K562 (cell line): ENCODE measurements around the gene GADD45B. TPM values are rescaled to one million over a fixed set of nuclear protein-coding genes. Genes with fewer than 3 reads are reported as not detected.

Source experiments
- COPS2 ChIP-seq: fragments of 450-650 bp; conservative IDR thresholded peaks from 2 replicates; pipeline ENCODE4 v1.6.1; 2016; ENCODE audit warnings: mild to moderate bottlenecking, moderate library complexity
- CREBBP ChIP-seq: IDR thresholded peaks from one replicate; pipeline ENCODE4 v1.6.1; 2012; ENCODE audit warnings: low read depth, mild to moderate bottlenecking, control low read depth, inconsistent platforms, low read length
- ESRRA ChIP-seq: fragments of 450-650 bp; IDR thresholded peaks from 2 replicates; pipeline ENCODE4 v1.6.1; 2014; ENCODE audit warnings: low read depth, mild to moderate bottlenecking, moderate library complexity, borderline replicate concordance
- HMG20B ChIP-seq: fragments of 250-450 bp; sonication (Bioruptor Pico); IDR thresholded peaks from 2 replicates; pipeline ENCODE4 v1.5.0; 2021; ENCODE audit warnings: mild to moderate bottlenecking
- JUN ChIP-seq, 2 experiments: sonication (generic) in 1 of 2; formaldehyde crosslinking in 1 of 2; IDR thresholded peaks; 2 replicates each; pipeline versions ENCODE4 v1.6.1 to v1.8.0; 2012 to 2022; ENCODE audit warnings: borderline replicate concordance in 2 of 2, mild to moderate bottlenecking in 2 of 2, improper control_type of control experiment in 1 of 2, low read depth in 1 of 2, low read length in 1 of 2, missing genetic modification reagents in 1 of 2
- KAT8 ChIP-seq: fragments of 450-650 bp; IDR thresholded peaks from 2 replicates; pipeline ENCODE4 v1.6.1; 2016; ENCODE audit warnings: low read depth, mild to moderate bottlenecking
- MYC ChIP-seq, 2 experiments: fragments of 250-450 bp in 1 of 2; sonication (Bioruptor Pico) in 1 of 2; IDR thresholded peaks; 2 replicates each; pipeline versions ENCODE4 v1.5.1 to v1.6.1; 2012 to 2021; ENCODE audit warnings: low read depth in 2 of 2, borderline replicate concordance in 1 of 2, improper control_type of control experiment in 1 of 2, low read length in 1 of 2, mild to moderate bottlenecking in 1 of 2, moderate library complexity in 1 of 2
- SMAD4 ChIP-seq: fragments of 250-450 bp; sonication (Bioruptor Pico); conservative IDR thresholded peaks from 2 replicates; pipeline ENCODE4 v1.8.0; 2021; ENCODE audit warnings: inconsistent platforms, mild to moderate bottlenecking, moderate library complexity
- U2AF1 ChIP-seq: fragments of 200-400 bp; formaldehyde crosslinking; optimal IDR thresholded peaks from 2 replicates; pipeline ENCODE3; 2017; ENCODE audit warnings: mild to moderate bottlenecking, low read depth, low read length, moderate library complexity
- ZNF316 ChIP-seq: fragments of 450-650 bp; IDR thresholded peaks from 2 replicates; pipeline ENCODE4 v1.6.1; 2016
- polyA plus RNA-seq, 8 experiments: library from polyadenylated mRNA; depleted of rRNA in 4 of 8; stranded (reverse) in 5 of 8; unstranded in 3 of 8; fragments of >200 nt; fragmentation: Nextera tagmentation in 2 of 8; fragmentation: Illumina TruSeq in 1 of 8; extraction: Ambion mirVana in 2 of 8; extraction: Trizol in 1 of 8; gene quantifications; 2 replicates each; pipeline versions ENCODE4 v1.2.1 to v1.2.3, GENCODE V29; 2011 to 2014; ENCODE audit warnings: inconsistent platforms in 1 of 8, missing spikeins in 1 of 8
- total RNA-seq, 7 experiments: library from RNA; depleted of rRNA in 6 of 7; stranded (reverse); fragments of >200 nt in 6 of 7; fragmentation: Illumina TruSeq in 2 of 7; extraction: Trizol in 2 of 7; gene quantifications; 2 replicates each; pipeline versions ENCODE4 v1.2.1 to v1.2.3, GENCODE V29; 2011 to 2021; ENCODE audit warnings: low replicate concordance in 1 of 7
- TF ChIP-seq, protein P1 (sequence below): fragments of 450-650 bp; IDR thresholded peaks from 2 replicates; pipeline ENCODE4 v1.6.1; 2016; ENCODE audit warnings: mild to moderate bottlenecking, moderate library complexity
- TF ChIP-seq, protein P2 (sequence below): fragments of 450-650 bp; IDR thresholded peaks from 2 replicates; pipeline ENCODE4 v1.6.1; 2016; ENCODE audit warnings: low read depth, mild to moderate bottlenecking, moderate library complexity

Gene GADD45B
- total and polyA plus RNA-seq, 9 of the 15 experiments (the other 6 are each of a cell fraction or from before 2014, with no cell fraction given) = 0.06 to 4.1 (median 2.1) TPM

DNA sequence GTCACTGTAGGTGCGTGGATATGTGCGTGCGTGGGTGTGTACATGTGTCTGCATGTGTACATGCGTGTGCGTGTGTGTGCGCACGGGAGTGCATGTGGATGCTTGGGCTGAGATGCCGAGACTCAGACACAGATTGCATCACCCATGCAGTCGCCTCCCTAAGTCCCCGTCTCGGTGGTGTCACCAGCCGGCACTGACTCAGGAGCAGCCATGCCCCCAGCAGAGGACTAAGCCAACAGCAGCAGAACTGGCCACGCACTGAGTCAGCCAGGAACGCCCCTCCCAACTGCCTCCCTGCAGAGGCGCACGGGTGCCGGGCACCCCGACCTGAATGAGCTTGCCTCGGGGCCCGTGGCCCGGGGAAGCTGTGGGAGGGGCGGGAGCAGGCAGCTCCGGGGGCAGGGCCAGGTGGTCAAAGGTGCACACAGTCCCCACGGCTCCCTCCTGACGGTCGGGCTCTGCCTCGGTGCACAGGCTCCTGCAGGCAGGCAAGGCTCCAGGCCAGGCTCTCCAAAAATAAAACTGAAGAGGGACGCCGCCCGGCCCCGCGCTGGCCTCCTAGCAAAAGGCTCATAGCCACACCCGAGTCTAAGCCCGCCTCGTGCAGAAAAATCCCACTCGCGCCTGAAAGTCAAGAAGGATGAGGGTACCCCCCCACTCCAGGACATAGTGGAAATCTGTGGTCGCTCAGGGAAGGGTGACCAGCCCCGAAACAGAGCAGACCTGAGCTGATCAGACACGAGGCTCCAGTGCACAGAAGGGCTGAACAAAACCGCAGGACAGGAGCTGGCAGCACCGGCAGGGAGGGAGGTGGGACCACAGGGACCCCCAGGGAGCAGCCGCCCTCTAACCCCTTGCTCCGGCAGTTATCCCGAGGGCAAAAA lies 49.2 kb downstream of the GADD45B start (continued):
- TF ChIP-seq, protein P1, sequence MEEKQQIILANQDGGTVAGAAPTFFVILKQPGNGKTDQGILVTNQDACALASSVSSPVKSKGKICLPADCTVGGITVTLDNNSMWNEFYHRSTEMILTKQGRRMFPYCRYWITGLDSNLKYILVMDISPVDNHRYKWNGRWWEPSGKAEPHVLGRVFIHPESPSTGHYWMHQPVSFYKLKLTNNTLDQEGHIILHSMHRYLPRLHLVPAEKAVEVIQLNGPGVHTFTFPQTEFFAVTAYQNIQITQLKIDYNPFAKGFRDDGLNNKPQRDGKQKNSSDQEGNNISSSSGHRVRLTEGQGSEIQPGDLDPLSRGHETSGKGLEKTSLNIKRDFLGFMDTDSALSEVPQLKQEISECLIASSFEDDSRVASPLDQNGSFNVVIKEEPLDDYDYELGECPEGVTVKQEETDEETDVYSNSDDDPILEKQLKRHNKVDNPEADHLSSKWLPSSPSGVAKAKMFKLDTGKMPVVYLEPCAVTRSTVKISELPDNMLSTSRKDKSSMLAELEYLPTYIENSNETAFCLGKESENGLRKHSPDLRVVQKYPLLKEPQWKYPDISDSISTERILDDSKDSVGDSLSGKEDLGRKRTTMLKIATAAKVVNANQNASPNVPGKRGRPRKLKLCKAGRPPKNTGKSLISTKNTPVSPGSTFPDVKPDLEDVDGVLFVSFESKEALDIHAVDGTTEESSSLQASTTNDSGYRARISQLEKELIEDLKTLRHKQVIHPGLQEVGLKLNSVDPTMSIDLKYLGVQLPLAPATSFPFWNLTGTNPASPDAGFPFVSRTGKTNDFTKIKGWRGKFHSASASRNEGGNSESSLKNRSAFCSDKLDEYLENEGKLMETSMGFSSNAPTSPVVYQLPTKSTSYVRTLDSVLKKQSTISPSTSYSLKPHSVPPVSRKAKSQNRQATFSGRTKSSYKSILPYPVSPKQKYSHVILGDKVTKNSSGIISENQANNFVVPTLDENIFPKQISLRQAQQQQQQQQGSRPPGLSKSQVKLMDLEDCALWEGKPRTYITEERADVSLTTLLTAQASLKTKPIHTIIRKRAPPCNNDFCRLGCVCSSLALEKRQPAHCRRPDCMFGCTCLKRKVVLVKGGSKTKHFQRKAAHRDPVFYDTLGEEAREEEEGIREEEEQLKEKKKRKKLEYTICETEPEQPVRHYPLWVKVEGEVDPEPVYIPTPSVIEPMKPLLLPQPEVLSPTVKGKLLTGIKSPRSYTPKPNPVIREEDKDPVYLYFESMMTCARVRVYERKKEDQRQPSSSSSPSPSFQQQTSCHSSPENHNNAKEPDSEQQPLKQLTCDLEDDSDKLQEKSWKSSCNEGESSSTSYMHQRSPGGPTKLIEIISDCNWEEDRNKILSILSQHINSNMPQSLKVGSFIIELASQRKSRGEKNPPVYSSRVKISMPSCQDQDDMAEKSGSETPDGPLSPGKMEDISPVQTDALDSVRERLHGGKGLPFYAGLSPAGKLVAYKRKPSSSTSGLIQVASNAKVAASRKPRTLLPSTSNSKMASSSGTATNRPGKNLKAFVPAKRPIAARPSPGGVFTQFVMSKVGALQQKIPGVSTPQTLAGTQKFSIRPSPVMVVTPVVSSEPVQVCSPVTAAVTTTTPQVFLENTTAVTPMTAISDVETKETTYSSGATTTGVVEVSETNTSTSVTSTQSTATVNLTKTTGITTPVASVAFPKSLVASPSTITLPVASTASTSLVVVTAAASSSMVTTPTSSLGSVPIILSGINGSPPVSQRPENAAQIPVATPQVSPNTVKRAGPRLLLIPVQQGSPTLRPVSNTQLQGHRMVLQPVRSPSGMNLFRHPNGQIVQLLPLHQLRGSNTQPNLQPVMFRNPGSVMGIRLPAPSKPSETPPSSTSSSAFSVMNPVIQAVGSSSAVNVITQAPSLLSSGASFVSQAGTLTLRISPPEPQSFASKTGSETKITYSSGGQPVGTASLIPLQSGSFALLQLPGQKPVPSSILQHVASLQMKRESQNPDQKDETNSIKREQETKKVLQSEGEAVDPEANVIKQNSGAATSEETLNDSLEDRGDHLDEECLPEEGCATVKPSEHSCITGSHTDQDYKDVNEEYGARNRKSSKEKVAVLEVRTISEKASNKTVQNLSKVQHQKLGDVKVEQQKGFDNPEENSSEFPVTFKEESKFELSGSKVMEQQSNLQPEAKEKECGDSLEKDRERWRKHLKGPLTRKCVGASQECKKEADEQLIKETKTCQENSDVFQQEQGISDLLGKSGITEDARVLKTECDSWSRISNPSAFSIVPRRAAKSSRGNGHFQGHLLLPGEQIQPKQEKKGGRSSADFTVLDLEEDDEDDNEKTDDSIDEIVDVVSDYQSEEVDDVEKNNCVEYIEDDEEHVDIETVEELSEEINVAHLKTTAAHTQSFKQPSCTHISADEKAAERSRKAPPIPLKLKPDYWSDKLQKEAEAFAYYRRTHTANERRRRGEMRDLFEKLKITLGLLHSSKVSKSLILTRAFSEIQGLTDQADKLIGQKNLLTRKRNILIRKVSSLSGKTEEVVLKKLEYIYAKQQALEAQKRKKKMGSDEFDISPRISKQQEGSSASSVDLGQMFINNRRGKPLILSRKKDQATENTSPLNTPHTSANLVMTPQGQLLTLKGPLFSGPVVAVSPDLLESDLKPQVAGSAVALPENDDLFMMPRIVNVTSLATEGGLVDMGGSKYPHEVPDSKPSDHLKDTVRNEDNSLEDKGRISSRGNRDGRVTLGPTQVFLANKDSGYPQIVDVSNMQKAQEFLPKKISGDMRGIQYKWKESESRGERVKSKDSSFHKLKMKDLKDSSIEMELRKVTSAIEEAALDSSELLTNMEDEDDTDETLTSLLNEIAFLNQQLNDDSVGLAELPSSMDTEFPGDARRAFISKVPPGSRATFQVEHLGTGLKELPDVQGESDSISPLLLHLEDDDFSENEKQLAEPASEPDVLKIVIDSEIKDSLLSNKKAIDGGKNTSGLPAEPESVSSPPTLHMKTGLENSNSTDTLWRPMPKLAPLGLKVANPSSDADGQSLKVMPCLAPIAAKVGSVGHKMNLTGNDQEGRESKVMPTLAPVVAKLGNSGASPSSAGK = peak; percentile 39
- TF ChIP-seq COPS2 (no peak), KAT8 (no peak), CREBBP (no peak), JUN (IDR thresholded peaks at IDR 0.05; ENCODE audit: borderline replicate concordance, low read depth, low read length) (peak; percentile 88), JUN (CRISPR knock-in tag; IDR thresholded peaks at IDR 0.05; ENCODE audit: borderline replicate concordance) (no peak), SMAD4 (CRISPR knock-in tag) (peak; percentile 73), U2AF1 (no peak), ZNF316 (no peak), ESRRA (no peak), MYC (IDR thresholded peaks at IDR 0.05; ENCODE audit: low read depth, low read length) (peak; percentile 60; the same call in 1 of the 2 replicates), MYC (CRISPR knock-in tag; IDR thresholded peaks at IDR 0.05; ENCODE audit: borderline replicate concordance, low read depth) (no peak), HMG20B (CRISPR knock-in tag) (no peak)
- TF ChIP-seq, protein P2, sequence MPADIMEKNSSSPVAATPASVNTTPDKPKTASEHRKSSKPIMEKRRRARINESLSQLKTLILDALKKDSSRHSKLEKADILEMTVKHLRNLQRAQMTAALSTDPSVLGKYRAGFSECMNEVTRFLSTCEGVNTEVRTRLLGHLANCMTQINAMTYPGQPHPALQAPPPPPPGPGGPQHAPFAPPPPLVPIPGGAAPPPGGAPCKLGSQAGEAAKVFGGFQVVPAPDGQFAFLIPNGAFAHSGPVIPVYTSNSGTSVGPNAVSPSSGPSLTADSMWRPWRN = no peak
